IMR-90 (cell line): ENCODE measurements around the gene ZNF527. TPM values are rescaled to one million over a fixed set of nuclear protein-coding genes. Genes with fewer than 3 reads are reported as not detected.

Experiments
- ATAC-seq: fragments of 200-7000 bp; cut with Tn5 transposase; 2 replicates; pipeline ENCODE4 v1.9.1; 2020; ENCODE audit warnings: low read depth, mild to moderate bottlenecking, moderate library complexity
- BruUV-seq: library from RNA; stranded (reverse); fragments of 400-500 nt; replicated peaks from 2 replicates; lab custom pipeline; 2021; lab: Mats Ljungman, UMichigan
- CTCF ChIA-PET: fragments of 300-600 bp; formaldehyde crosslinking; extraction: SDS; loops from one replicate; lab custom pipeline; 2021; ENCODE audit warnings: antibody characterized with exemption; lab: Yijun Ruan, JAX
- POLR2A ChIA-PET: fragments of 300-600 bp; sonication (Branson Sonifier 250); formaldehyde crosslinking; loops from one replicate; lab custom pipeline; 2022; ENCODE audit warnings: antibody characterized with exemption; ENCODE audit not compliant: unreplicated experiment; lab: Charles Lee
- DNase-seq: peaks from one replicate; pipeline ENCODE4 v3.0.0; 2013
- H2AFZ ChIP-seq: replicated peaks from 2 replicates; pipeline ENCODE3; 2013; ENCODE audit warnings: low read length, mild to moderate bottlenecking; ENCODE audit not compliant: poor library complexity
- H2AK5ac ChIP-seq: 2 replicates; pipeline ENCODE4 v1.6.1; 2013; ENCODE audit warnings: low read depth, low read length, inconsistent platforms
- H2AK9ac ChIP-seq: replicated peaks from 2 replicates; pipeline ENCODE3; 2013; ENCODE audit warnings: mild to moderate bottlenecking, low read depth, low read length, moderate library complexity; ENCODE audit not compliant: poor library complexity
- H2BK120ac ChIP-seq: 2 replicates; pipeline ENCODE4 v1.6.1; 2013; ENCODE audit warnings: low read depth, low read length, inconsistent platforms
- H2BK15ac ChIP-seq: 3 replicates; pipeline ENCODE4 v1.6.1; 2013; ENCODE audit warnings: low read depth, low read length, inconsistent platforms
- H2BK20ac ChIP-seq: 2 replicates; pipeline ENCODE4 v1.6.1; 2013; ENCODE audit warnings: low read depth, mild to moderate bottlenecking, inconsistent platforms, low read length, moderate library complexity
- H2BK5ac ChIP-seq: 2 replicates; pipeline ENCODE4 v1.6.1; 2013; ENCODE audit warnings: mild to moderate bottlenecking, low read depth, low read length, inconsistent platforms; ENCODE audit not compliant: poor library complexity, severe bottlenecking
- H3K14ac ChIP-seq: replicated peaks from 2 replicates; pipeline ENCODE4 v1.6.1; 2013; ENCODE audit warnings: low read depth, low read length, inconsistent platforms
- H3K18ac ChIP-seq: 2 replicates; pipeline ENCODE4 v1.6.1; 2013; ENCODE audit warnings: low read depth, low read length, control low read depth
- H3K23ac ChIP-seq: 2 replicates; pipeline ENCODE4 v1.6.1; 2013; ENCODE audit warnings: low read depth, low read length, inconsistent platforms
- H3K27ac ChIP-seq: 2 replicates; pipeline ENCODE4 v1.5.1; 2013; ENCODE audit warnings: mild to moderate bottlenecking, control low read depth, low read length; ENCODE audit not compliant: insufficient read depth
- H3K27me3 ChIP-seq: 2 replicates; pipeline ENCODE4 v1.6.1; 2013; ENCODE audit warnings: low read length; ENCODE audit not compliant: control insufficient read depth, insufficient read depth
- H3K36me3 ChIP-seq: 2 replicates; pipeline ENCODE4 v1.6.1; 2013; ENCODE audit warnings: low read length, mixed read lengths; ENCODE audit not compliant: control insufficient read depth, insufficient read depth
- H3K4ac ChIP-seq: 2 replicates; pipeline ENCODE4 v1.6.1; 2013; ENCODE audit warnings: low read depth, low read length, inconsistent platforms
- H3K4me1 ChIP-seq: 2 replicates; pipeline ENCODE4 v1.6.1; 2013; ENCODE audit warnings: low read length, mixed read lengths; ENCODE audit not compliant: control insufficient read depth, insufficient read depth
- H3K4me2 ChIP-seq: 2 replicates; pipeline ENCODE4 v1.6.1; 2013; ENCODE audit warnings: low read depth, mild to moderate bottlenecking, control low read depth, low read length, moderate library complexity
- H3K4me3 ChIP-seq: 2 replicates; pipeline ENCODE4 v1.5.1; 2013; ENCODE audit warnings: low read depth, mild to moderate bottlenecking, control low read depth, low read length, moderate library complexity; ENCODE audit not compliant: insufficient read depth
- H3K56ac ChIP-seq: 2 replicates; pipeline ENCODE4 v1.6.1; 2013; ENCODE audit warnings: low read length, inconsistent platforms; ENCODE audit not compliant: insufficient read depth; ENCODE audit errors: extremely low read depth
- H3K79me1 ChIP-seq, 2 experiments: 2 replicates each; pipeline ENCODE4 v1.6.1; 2013; ENCODE audit warnings: low read length in 2 of 2, inconsistent platforms in 1 of 2, low read depth in 1 of 2
- H3K9ac ChIP-seq: 2 replicates; pipeline ENCODE4 v1.6.1; 2013; ENCODE audit warnings: low read depth, low read length, control low read depth
- H3K9me1 ChIP-seq: 2 replicates; pipeline ENCODE4 v1.6.1; 2013; ENCODE audit warnings: low read length, inconsistent platforms; ENCODE audit not compliant: insufficient read depth
- H3K9me3 ChIP-seq: 2 replicates; pipeline ENCODE4 v1.6.1; 2013; ENCODE audit warnings: low read length; ENCODE audit not compliant: control insufficient read depth, insufficient read depth
- H4K20me1 ChIP-seq: 2 replicates; pipeline ENCODE4 v1.6.1; 2013; ENCODE audit warnings: low read length, inconsistent platforms; ENCODE audit not compliant: insufficient read depth
- H4K5ac ChIP-seq: 2 replicates; pipeline ENCODE4 v1.6.1; 2013; ENCODE audit warnings: mild to moderate bottlenecking, low read depth, low read length, control low read depth
- H4K8ac ChIP-seq, 2 experiments: 2 replicates each; pipeline ENCODE4 v1.6.1; 2013; ENCODE audit warnings: low read depth in 2 of 2, low read length in 2 of 2, control low read depth in 1 of 2, inconsistent platforms in 1 of 2
- H4K91ac ChIP-seq: 2 replicates; pipeline ENCODE4 v1.6.1; 2013; ENCODE audit warnings: low read depth, low read length, inconsistent platforms; ENCODE audit not compliant: insufficient read depth
- BHLHE40 ChIP-seq: fragments of 150-350 bp; IDR thresholded peaks from 2 replicates; pipeline ENCODE4 v1.6.1; 2016; ENCODE audit warnings: mild to moderate bottlenecking, low read depth, low read length
- CEBPB ChIP-seq: IDR thresholded peaks from 2 replicates; pipeline ENCODE4 v1.6.1; 2012; ENCODE audit warnings: low read depth, low read length, improper control_type of control experiment
- CHD1 ChIP-seq: IDR thresholded peaks from 2 replicates; pipeline ENCODE4 v1.6.1; 2012; ENCODE audit warnings: low read depth, low read length, improper control_type of control experiment
- ELK1 ChIP-seq: fragments of 150-350 bp; IDR thresholded peaks from 2 replicates; pipeline ENCODE4 v1.6.1; 2016; ENCODE audit warnings: low read depth, mild to moderate bottlenecking, low read length, moderate library complexity, borderline replicate concordance
- FOS ChIP-seq: fragments of 150-350 bp; IDR thresholded peaks from 2 replicates; pipeline ENCODE4 v1.6.1; 2016; ENCODE audit warnings: low read depth, low read length
- MAFK ChIP-seq: IDR thresholded peaks from 2 replicates; pipeline ENCODE4 v1.6.1; 2012; ENCODE audit warnings: low read depth, low read length, improper control_type of control experiment
- MXI1 ChIP-seq: IDR thresholded peaks from 2 replicates; pipeline ENCODE4 v1.6.1; 2012; ENCODE audit warnings: low read depth, mild to moderate bottlenecking, low read length, moderate library complexity, borderline replicate concordance
- POLR2A ChIP-seq: IDR thresholded peaks from 2 replicates; pipeline ENCODE4 v1.6.1; 2012; ENCODE audit warnings: mild to moderate bottlenecking, low read depth, low read length
- RAD21 ChIP-seq: IDR thresholded peaks from 2 replicates; pipeline ENCODE4 v1.6.1; 2012; ENCODE audit warnings: low read length, improper control_type of control experiment
- RFX5 ChIP-seq: IDR thresholded peaks from 2 replicates; pipeline ENCODE4 v1.8.0; 2012; ENCODE audit warnings: low read depth, mild to moderate bottlenecking, low read length, moderate library complexity
- SMC3 ChIP-seq: fragments of 150-350 bp; IDR thresholded peaks from 2 replicates; pipeline ENCODE4 v1.6.1; 2016; ENCODE audit warnings: low read depth, mild to moderate bottlenecking, antibody characterized with exemption, low read length, moderate library complexity
- WGBS, 2 experiments: methylation state at CpG; one replicate each; pipeline versions ENCODE4 v1.1.5 to v1.1.7; 2013; ENCODE audit warnings: missing lambda C conversion rate in 2 of 2; ENCODE audit not compliant: insufficient read length in 1 of 2; ENCODE audit errors: extremely low coverage in 2 of 2; 5-methylcytosine and 5-hydroxymethylcytosine counted together
- dilution Hi-C: fragments of 300-500 bp; cut with HindIII; formaldehyde crosslinking; loops from one replicate; pipeline ENCODE4 v1.14.3; 2018; ENCODE audit warnings: low sequenced_read_pairs; ENCODE audit not compliant: unreplicated experiment
- in situ Hi-C: fragments of 300-500 bp; cut with MboI; formaldehyde crosslinking; loops from 3 replicates; pipeline ENCODE4 v1.14.3; 2019; ENCODE audit warnings: low sequenced_read_pairs, inconsistent platforms, mixed read lengths
- intact Hi-C: fragments of 100-400 bp; cut with micrococcal nuclease; formaldehyde crosslinking; loops from 2 replicates; pipeline ENCODE4 v1.10.0; 2022
- polyA plus RNA-seq, 3 experiments: library from polyadenylated mRNA; depleted of rRNA; stranded (reverse); fragments of >200 nt; gene quantifications; 2 replicates each; pipeline ENCODE4 v1.2.3, GENCODE V29; 2012; ENCODE audit warnings: low replicate concordance in 1 of 3
- total RNA-seq: library from RNA; depleted of rRNA; stranded (reverse); fragments of >200 nt; gene quantifications from 2 replicates; pipeline ENCODE4 v1.2.3, GENCODE V29; 2012
- TF ChIP-seq, protein P1 (sequence below): conservative IDR thresholded peaks from 2 replicates; pipeline ENCODE4 v1.5.1; 2012; ENCODE audit warnings: mild to moderate bottlenecking, low read depth, low read length, improper control_type of control experiment
- TF ChIP-seq, protein P2 (sequence below): fragments of 150-350 bp; IDR thresholded peaks from 2 replicates; pipeline ENCODE4 v1.6.1; 2017; ENCODE audit warnings: mild to moderate bottlenecking, antibody characterized with exemption, low read length, low read depth

ZNF527 gene
- total and polyA plus RNA-seq, 2 of the 4 experiments (the other 2 are of a cell fraction), result 1.9 to 3.6 TPM

DNA sequence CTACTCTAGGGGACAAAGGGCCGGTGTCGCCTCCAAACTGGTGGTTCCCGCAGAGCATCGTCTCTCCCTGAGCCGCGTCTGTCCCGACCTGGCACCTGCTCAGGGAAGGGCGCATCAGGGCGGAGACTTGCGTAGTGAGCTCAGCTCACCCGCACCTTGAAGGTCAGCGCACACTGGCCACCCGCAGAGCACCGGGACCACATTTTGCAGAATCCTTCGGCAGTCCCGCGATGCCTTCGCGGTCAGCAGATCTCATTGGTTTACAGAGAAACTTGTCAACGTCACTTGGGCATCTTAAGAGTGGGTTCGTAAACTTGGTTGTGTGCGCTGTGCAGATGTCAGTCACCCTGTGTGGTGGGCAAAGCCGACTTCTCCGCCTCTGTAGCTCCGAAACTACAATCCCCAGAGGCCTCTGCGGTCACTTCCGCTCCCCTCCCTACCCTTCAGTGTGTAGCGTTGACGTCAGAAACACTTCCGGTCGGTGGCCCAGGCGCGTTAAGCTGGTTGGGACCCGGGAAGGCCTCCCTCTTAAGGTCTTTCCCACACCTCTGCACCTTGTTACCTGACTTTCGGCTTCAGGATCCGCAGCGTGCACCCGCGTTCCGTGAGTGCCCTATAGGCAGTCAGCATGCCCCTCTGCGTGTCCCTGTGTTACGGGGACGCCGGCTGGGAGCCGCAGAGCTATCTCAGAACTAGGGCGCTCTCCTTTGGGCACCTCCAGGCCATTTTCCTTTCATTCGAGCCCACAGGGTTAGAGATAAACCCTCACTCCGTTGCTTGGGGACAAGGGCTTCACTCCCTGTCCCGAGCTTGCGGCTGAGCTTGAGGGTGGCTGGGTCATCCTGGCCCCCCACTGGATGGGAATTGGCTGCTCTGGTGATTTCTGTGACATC lies 36.5 kb upstream of the ZNF527 start (continued):
- 0 out of 2 replicates have a peak, but pooled peaks have one; percentile 84 for TF ChIP-seq ELK1
- TF ChIP-seq POLR2A, result peak; percentile 41; the same call in 1 of the 2 replicates

- intact Hi-C loops (no loop called here), in situ Hi-C loops (no loop called here), dilution Hi-C loops (no loop called here)
- no peak overlapping the region for H2BK120ac ChIP-seq
- no peak overlapping the region for H4K8ac ChIP-seq
- no peak overlapping the region for H3K4ac ChIP-seq
- H3K23ac ChIP-seq, result no peak overlapping the region
- H2BK5ac ChIP-seq, result no peak overlapping the region
- no peaks in the 10 kb centered on the region for H3K4me1 ChIP-seq
- H3K9me1 ChIP-seq, result no peaks in the 10 kb centered on the region
- ChIA-PET POLR2A (no interaction called here), CTCF (interaction anchor here (1.4 kb wide), 1 partner anchor 14 kb away, joined by 3 read pairs; no protein-coding TSS in a partner anchor)
- no peak overlapping the region for H4K5ac ChIP-seq
- H4K20me1 ChIP-seq, result no peaks in the 10 kb centered on the region
- H3K9ac ChIP-seq, result no peak overlapping the region
- no peak overlapping the region for H3K18ac ChIP-seq
- H3K36me3 ChIP-seq, result peaks cover 31% of the 10 kb centered on the region
- H3K27me3 ChIP-seq, result no peaks in the 10 kb centered on the region
- DNase-seq, result no peak
- no peak overlapping the region for H3K4me2 ChIP-seq
- no peak overlapping the region for H2AK5ac ChIP-seq
- no peak overlapping the region for H2AFZ ChIP-seq
- no CpG with 5 or more reads among the region's 5 CpGs for WGBS, 2 experiments
- BruUV-seq, result no TSS peak
- no peak overlapping the region for H3K56ac ChIP-seq
- H3K27ac ChIP-seq, result no peak overlapping the region
- no peak overlapping the region for H3K4me3 ChIP-seq
- H4K91ac ChIP-seq, result no peak overlapping the region
- no peak overlapping the region for H2BK20ac ChIP-seq
- ATAC-seq, result no peak
- H2BK15ac ChIP-seq, result no peak overlapping the region
- no peak overlapping the region for H3K14ac ChIP-seq
- no peak overlapping the region for H2AK9ac ChIP-seq
- peaks cover 4% of the 10 kb centered on the region; the same call in 1 of the 2 replicates for H3K9me3 ChIP-seq
- H3K79me1 ChIP-seq, result peaks cover 24 to 25% of the 10 kb centered on the region in 2 experiments
- TF ChIP-seq, protein P1, sequence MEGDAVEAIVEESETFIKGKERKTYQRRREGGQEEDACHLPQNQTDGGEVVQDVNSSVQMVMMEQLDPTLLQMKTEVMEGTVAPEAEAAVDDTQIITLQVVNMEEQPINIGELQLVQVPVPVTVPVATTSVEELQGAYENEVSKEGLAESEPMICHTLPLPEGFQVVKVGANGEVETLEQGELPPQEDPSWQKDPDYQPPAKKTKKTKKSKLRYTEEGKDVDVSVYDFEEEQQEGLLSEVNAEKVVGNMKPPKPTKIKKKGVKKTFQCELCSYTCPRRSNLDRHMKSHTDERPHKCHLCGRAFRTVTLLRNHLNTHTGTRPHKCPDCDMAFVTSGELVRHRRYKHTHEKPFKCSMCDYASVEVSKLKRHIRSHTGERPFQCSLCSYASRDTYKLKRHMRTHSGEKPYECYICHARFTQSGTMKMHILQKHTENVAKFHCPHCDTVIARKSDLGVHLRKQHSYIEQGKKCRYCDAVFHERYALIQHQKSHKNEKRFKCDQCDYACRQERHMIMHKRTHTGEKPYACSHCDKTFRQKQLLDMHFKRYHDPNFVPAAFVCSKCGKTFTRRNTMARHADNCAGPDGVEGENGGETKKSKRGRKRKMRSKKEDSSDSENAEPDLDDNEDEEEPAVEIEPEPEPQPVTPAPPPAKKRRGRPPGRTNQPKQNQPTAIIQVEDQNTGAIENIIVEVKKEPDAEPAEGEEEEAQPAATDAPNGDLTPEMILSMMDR, result no peak
- no peak for TF ChIP-seq CHD1
- TF ChIP-seq FOS, result no peak
- no peak for TF ChIP-seq POLR2A
- no peak for TF ChIP-seq BHLHE40
- no peak for TF ChIP-seq RFX5
- TF ChIP-seq CEBPB, result no peak
- no peak for TF ChIP-seq RAD21
- no peak for TF ChIP-seq SMC3
- no peak for TF ChIP-seq MAFK
- TF ChIP-seq MXI1, result no peak
- TF ChIP-seq, protein P2, sequence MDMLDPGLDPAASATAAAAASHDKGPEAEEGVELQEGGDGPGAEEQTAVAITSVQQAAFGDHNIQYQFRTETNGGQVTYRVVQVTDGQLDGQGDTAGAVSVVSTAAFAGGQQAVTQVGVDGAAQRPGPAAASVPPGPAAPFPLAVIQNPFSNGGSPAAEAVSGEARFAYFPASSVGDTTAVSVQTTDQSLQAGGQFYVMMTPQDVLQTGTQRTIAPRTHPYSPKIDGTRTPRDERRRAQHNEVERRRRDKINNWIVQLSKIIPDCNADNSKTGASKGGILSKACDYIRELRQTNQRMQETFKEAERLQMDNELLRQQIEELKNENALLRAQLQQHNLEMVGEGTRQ, result no peak
Observed at GRCh38 chr19:37342753-37343152, 28.1 kb upstream of the ZNF527 start.
